Sciatic nerve (tissue), 2 donors: ENCODE data around the gene WDFY4. TPM values are rescaled to one million over a fixed set of nuclear protein-coding genes. Genes with fewer than 3 reads are reported as not detected.

Experiments used
- ATAC-seq: fragments of 200-7000 bp; cut with Tn5 transposase; one replicate; pipeline ENCODE4 v1.9.1; 2020; ENCODE audit warnings: mild to moderate bottlenecking, moderate library complexity
- DNase-seq: peaks from one replicate; pipeline ENCODE4 v3.0.0-alpha.2; 2020; ENCODE audit warnings: low spot score
- intact Hi-C: fragments of 100-400 bp; cut with DNase I; formaldehyde crosslinking; loops from one replicate; pipeline ENCODE4 v1.14.2; 2022
- total RNA-seq: library from RNA; stranded (reverse); fragmentation: NEBNext Ultra II Directional; extraction: Animal tissue kit (Norgen Biotek cat#: 25700); gene quantifications from one replicate; pipeline ENCODE4 v1.2.1, GENCODE V29; 2021
- donor health status: DM: no; HTN: no; CAD: no.
- donor health status: DM: no; HTN: no; CAD: no.

WDFY4 gene
- total RNA-seq, 1 donor from 2014 or later: 8.6 TPM

DNA sequence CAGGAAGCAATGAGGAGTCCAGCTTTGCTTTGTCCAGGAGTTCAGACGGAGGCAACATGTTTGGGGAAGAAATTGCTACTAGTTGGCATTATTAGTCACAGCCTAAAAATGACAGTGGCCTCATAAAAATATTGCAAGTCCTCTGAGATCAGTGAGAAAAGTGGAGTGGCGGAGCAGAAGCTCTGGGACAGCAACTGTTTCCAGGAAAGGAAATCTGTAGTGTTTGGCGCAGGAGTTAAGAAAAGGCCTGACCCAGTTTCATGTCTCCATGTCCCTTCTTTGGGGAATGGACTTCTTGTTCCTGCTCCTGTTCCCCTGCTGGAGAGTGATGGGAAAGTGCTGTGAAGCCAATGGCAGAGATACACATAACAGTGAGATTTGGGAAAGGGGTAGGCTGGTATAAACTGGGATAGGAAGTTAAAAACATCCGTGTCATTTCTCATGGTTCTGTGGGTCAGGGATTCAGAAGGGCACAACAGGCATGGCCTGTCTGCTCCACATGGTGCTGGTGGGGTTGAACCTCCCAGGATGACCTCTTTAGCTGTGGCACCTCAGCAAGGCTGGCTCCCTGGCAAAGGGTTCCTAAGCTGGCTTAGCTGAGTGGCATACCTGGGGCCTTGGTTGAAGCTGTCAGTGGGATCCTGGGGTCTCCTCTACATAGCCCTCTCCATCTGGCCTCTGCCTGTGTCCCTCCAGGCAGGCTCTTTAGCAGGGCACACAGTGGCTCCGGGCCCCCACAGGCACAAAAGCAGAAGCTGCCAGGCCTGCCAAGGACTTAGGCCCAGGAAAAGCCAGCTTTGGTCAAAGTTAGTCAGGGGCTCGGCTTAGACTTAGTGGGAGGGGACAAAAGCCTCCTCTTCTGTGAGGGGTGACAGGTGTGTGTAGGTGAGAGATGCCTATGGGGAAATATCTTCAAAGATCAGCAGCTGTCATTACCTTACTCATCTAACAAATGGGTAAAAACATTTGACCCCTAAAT, 77.7 kb downstream of the WDFY4 start:
- intact Hi-C loops: no loop called here
- ATAC-seq: no peak
- no peak for DNase-seq

DNA sequence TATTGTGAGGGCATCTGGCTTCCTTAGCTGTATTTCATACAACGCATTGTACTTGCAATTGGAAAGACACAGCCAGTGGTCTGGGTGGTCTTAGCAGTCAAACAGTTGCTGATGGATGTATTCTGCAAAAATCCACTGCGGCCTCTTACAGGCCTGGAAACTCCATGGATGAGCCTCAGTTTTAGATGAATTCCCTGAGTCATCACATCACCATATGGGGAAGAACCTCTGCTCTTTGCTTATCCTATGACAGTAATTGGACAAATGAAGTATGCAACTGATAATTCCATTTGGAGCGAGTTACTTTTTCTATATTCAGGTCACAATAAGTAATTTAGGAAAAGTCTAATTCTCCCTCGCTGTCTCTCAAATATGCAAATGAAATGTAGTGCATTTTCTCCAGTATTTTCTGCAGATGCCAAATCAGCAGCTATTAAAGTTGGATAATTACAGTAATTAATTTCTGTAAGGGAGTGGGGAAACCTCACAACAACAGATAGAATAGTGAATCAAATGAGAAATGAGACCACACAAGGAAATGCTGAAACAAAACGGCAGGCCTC, 78.8 kb downstream of the WDFY4 start:
- DNase-seq (no peak), ATAC-seq (no peak)
- intact Hi-C loops: no loop called here

DNA sequence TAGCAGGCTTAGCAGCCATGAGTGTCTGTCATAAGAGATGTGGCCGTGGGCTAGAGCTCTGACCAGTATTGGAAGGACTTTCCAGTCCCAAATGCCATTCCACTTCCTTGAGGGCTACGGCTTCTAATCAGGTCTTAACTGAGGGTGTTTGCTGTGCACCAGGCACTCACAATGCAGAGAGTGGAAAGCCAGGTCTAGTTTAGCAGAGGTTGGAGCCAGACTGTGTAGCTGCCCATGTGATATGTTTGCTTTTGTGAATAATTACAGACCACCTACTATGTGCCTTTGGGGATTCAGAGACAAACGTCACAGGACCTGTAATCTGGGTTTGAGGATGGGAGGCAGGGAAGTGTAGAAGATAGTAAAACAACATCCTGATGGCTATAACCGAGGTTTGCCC, 79.8 kb downstream of the WDFY4 start:
- DNase-seq: no peak
- no peak for ATAC-seq
- intact Hi-C loops: no loop called here

DNA sequence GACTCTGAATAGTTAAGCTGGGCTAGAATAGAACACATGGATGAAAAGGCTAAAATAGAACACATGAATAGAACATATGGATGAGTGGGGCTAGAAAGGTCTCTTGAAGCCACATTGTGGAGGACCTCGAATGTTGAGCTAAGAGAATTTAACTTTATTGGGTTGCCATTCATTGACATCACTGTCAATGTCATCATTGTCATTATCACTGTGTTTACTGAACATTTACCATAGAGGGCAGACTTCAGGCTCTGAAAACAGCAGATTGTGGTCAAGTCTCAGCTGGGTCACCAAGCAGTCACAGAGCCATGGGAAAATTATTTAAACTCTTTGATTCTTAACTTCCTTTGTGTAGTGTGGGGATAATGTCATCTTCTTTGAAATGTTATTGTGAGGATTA, 80.4 kb downstream of the WDFY4 start:
- intact Hi-C loops: no loop called here

DNA sequence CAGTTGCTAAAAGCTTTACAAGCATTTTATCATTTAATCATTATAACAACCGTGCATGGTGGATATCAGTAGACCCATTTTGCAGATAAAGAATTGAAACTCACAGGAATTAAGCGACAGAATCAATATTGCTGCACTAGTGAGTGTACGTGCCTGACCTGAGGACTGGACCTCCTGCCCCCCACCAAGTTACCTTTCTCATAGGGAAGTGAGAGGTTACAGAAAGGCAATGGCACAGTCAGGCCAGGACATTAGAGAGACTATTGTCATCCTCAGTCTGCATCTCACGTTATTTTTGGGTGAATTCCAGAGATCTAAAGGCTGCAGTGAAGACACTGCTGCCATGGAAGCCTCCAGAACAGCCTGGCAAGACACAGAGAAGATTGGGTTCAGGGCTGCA, 80.9 kb downstream of the WDFY4 start:
- DNase-seq (no peak), ATAC-seq (no peak)
- intact Hi-C loops: no loop called here

More for the DNA sequence above, 80.4 kb downstream of the WDFY4 start:
- ATAC-seq: no peak
- DNase-seq: no peak

DNA sequence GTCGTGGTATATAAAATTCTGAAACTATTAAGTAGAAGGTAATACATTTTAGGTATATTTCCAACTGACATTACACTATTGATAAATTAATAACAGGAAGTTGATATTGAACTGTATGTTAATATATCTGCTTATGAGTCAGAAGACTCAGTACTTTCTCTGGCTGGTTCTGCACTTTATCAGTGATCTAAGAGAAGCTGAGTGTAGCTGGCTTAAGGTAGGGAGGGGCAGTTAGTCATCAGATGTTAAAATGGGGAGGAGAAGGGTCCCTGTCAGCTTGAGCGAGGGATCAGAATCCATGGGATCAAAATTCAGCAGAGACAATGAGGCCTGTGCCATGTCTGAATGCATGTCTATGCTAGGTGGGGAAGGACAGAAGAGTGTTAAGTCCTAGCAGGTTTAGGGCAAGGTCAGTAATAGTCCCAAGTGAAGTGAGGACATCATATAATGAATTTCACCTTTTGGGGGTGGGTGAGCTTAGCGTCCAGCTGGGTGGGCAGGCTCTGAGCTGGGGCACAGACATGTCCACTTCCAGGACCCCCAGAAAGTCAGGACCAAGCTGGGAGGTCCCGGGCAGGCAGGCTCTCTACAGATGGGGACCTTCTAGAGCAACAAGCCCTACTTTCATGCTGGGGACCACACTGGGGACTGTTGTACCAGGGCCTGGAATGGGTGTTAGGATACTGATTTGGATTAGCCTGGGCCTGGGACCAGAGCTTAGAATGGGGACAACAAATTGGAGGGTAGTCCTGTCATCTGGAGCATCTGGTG, 82.9 kb downstream of the WDFY4 start:
- intact Hi-C loops: no loop called here
- ATAC-seq (no peak), DNase-seq (no peak)

DNA sequence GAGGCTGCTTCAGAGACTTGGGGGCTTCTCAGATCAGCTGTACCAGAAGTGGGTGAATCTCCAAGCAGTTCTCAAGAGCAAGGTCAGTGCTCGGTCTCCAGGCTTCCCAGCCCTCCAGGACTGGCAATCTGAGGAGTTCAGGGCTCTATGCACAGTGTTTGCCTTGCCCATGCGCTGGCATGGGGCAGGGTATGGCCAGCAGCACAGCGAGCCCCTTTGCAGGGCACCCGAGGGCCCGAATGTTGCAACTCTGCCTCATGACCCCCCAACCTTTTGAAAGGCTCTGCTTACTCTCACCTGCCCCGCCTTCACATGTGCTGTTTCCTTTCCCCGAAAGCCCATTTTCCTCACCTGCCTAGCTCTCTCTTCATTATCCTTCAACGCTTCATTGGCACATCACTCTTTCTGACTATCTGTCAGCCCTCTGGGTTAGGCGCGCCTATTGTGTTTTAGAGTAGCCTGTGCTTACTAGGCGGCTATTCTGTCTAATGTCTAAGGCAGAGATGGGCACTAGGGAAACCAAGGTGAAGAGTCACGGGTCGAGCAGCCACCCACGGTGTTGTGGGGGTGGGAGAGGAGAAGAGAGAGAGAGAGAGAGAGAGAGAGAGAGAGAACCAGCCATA, 83.6 kb downstream of the WDFY4 start:
- DNase-seq (no peak), ATAC-seq (no peak)
- intact Hi-C loops: no loop called here

DNA sequence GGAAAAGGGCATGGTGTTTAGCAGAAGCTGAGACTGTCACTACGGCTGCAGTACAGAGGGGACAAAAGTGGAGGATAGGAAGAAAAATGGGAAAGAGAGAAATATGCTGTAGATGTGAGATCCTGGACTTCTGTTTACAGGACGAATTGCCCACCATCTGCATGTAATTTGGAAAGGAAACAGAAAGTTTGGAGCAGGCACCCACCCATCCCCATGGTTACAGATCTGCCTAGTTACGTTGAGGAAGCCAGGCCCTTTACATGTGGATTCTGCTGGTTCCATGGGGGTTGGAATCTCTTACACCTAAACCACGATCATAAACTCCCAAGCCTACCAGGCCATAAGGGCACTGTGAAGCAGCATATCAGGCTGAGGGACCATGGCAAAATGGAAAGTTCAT, 84.3 kb downstream of the WDFY4 start:
- ATAC-seq (no peak), DNase-seq (no peak)
- intact Hi-C loops: no loop called here

DNA sequence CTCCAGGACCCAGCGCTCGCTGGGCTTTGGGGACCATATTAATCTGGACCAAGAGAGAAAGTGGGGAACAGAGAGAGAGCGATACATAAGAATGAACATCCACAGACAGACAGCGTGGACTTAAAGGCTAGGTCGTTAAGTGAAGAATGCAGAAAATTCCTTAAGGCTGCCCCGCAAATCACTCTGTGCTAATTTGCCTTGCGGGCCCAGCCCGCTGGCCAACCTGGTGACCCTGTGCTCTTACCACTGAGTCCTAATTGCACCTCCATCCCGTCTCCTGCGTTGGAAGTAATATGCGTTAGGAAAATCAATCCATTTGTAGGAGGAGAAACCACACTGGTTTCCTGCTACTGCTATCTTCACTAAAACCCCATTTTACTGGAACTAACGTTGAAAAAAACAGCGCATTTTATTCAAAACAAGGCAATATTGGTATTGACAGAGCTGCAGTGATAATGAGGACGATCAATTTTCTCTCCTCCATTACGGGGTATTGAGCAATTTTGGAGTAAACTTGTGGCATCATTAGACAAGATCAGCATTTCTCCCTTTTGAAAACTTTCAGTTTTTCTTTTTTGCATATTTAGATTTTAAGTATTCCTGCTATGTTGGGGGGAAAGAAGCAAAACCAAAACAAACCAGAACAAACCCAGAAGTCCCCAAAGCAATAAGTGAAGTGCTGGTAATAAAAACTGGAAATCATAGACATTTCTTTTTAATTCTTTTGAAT, 85.2 kb downstream of the WDFY4 start:
- intact Hi-C loops: no loop called here
- ATAC-seq: no peak
- DNase-seq: no peak

DNA sequence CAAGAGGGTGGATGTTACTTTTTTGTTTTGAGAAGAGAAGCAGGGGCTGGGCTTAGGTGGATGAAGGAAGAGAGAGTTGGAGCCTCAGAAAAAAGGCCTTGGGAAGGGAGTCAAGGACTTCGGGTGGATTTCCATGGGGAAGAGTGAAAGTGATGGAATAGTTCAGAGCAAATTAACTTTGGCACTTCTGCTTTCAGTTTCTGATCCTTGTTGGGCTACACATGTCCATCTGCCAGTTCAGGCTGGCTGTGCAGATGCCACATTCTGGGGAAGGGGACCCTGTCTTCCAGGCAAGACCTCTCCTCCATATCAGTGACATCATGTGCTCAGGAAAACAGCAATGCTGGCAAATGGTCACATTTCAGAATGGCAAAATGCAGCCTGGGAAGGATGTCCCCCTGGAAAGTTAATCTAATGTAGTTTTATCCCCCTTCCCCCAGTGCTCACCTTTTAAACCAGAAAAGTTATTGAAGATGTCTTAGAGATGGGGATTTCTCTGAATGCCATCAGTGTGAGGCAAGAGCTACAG, 86.0 kb downstream of the WDFY4 start:
- ATAC-seq (no peak), DNase-seq (no peak)
- intact Hi-C loops: no loop called here

DNA sequence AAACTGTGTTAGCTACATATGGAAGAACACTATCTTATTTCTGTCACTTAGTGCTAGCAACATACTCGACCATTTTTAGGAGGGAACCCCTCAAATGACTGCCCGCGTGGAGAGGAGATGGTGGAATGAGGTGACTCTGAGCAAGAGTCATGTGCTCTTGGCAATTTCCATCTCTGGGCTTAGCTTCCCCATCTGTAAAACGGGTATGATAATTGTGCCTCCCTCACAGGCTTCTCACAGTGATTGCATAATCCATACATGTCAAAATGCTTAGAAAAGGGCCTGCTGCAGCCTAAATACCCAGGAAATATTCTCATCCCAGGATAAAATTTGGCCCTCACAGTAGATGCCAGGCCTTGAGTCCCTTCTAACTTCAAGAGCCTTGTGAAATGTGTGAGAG, 86.6 kb downstream of the WDFY4 start:
- no peak for ATAC-seq
- no peak for DNase-seq
- intact Hi-C loops: no loop called here

DNA sequence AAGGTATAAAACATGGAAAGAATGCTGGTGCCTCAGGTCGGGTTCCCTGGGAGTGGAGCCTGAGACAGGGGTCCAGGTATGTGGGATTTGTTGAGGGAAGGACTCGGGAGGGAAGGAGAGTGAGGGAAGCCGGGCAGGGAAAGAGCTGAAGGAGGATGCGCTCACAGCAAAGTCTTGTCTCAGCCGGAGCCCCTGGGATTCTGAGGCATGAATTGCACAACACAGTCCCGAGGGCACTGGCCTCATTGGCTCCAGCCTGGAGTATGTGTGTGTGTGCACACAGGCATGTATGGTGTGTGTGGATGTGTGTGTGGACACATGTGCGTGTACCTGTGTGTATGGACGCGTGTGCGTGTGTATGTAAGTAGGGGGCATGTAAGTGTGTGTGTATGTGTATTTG, 87.4 kb downstream of the WDFY4 start:
- no peak for DNase-seq
- ATAC-seq: no peak
- intact Hi-C loops: no loop called here

DNA sequence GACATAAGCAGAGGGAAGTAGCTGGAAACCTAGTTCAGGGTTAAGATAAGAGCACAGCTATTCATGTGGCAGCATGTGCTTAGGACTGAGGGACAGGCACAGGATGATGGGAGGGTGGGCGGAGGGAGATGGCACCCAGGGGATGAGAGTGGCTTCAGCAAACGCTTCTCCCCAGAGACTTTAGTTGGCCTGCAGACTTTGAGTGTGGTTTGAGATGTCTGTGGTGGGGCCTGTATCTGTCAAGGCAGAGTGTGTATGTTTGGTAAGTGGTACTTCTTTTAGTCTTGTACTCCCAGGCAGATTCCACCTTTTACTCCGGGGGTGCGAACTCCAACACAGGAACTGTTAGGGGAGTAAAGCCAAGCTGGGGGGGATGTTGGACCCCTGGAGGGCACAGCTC, 88.9 kb downstream of the WDFY4 start:
- intact Hi-C loops: no loop called here
- ATAC-seq: no peak
- DNase-seq: no peak

DNA sequence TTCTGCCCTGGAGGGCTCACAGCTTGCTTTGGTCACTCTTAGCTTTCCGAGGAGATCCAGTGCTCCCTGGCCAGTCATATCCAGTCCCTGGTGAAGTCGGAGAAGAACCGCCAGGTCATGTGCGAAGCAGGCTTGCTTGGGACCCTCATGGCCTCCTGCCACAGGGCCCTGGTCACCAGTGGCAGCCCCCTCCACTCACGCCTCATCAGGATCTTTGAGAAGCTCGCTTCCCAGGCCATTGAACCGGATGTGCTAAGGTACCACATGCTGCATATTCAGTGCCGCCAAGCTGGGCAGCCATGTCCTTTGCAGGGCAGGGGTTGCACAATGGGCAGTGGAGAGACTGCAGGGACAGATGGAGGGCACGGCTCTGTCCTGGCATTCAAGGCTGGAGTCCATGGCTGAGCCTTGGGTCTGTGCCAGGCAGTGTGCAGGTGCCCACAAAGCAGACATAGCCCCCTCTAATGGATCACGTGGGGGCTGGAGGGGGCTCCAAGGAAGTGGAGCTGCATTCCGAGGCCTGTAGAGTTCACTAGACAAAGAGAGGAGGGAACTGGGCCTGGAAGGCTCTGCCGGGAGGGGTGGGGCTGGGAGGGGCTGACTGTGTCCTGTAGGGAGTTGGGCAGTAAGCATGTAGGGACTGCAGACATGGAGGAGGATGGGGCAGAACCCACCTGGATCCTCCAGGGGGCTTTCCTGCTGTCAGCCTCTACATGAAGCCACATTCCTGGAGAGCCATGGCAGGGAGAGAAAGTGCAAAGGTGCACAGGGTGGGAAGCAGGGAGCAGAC, 89.9 kb downstream of the WDFY4 start:
- intact Hi-C loops: no loop called here
- DNase-seq (no peak), ATAC-seq (no peak)

DNA sequence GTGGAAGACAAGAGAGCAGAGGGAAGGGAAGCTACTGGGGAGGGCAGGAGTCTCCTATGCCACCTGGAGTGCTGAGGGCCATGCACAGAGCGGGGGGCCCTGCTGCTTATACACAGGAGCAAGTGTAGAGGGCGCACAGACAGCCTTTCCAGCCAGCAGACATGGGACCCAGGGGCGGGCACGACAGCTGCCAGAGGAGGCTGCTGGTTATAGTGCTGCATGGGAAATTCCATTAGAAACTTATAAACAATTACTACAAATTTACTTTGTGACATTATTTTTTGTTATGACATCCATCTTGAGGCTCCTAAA, 90.5 kb downstream of the WDFY4 start:
- intact Hi-C loops: no loop called here
- no peak for ATAC-seq

DNA sequence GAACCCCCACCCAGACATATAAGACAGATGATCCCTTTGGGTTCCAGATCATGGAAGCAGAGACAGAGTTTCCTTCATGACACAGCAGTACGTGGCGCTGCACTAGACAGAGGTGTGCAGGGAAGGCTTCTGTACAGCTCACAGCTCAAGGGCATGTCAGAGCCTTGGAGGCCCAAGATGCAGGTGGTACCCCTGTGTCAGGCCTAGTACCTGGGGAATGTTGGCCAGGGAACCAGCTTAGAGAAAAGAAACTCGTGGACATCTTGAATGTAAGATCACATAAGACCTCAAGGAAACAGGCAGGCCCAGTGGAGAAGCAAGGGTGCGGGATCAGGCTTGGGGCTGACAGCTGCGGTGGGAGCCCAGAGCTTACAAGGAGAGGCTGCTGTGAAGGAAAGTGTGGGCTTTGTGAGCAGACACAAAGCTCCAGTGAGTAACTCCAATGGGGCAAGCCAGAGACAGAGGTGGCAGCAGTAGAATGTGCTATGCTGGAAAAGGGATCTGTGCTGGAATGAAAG, 91.4 kb downstream of the WDFY4 start:
- intact Hi-C loops: no loop called here
- no peak for ATAC-seq
- no peak for DNase-seq

More for the DNA sequence above, 90.5 kb downstream of the WDFY4 start:
- no peak for DNase-seq

DNA sequence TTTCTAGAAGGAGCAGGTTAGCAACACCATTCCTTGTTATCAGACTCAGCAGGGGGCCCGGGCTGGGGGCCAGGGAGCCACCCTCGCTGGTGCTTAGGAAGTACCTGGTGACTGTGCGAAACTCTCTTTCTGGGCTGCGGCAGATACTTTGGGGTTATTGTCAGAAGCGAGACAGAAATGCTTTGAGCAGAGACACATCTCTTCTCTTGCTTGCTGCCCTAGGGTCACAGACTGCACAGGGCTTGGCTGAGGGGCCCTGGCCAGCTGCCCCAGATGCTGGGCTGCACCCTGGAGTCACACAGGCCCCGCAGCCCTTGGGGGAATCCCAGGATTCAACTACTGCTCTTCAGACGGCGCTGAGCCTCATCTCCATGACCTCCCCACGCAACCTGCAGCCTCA, 91.9 kb downstream of the WDFY4 start:
- DNase-seq (no peak), ATAC-seq (no peak)
- intact Hi-C loops: no loop called here

DNA sequence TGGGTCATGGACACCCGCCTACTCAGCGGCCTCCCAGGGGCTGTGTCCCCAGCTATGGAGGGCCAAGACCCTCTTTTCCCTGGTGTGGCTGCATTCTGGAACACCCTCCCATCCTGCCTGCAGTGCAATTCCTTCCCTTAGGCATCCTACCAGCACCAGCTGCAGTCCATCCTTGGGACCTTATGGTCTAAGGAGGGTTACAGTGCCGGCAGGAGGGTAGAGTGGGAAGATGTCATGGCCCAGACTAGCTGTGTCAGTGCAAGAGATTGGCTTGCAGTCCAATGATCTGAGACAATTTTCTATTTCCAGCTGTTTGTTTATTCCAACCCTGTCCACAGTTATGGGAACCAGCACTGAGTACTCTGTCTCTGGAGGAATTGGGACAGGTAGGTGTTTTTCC, 92.4 kb downstream of the WDFY4 start:
- DNase-seq (no peak), ATAC-seq (no peak)
- intact Hi-C loops: no loop called here
